Endothelial cell of umbilical vein (primary cell): ENCODE data around the gene SEC16B. TPM values are rescaled to one million over a fixed set of nuclear protein-coding genes. Genes with fewer than 3 reads are reported as not detected.

ENCODE experiments used
- BruUV-seq: library from RNA; stranded (reverse); fragments of 400-500 nt; replicated peaks from 2 replicates; lab custom pipeline; 2021; lab: Mats Ljungman, UMichigan
- CTCF ChIA-PET: fragments of 300-600, 350-600 bp; sonication (Branson Sonifier 250); formaldehyde crosslinking; loops from one replicate; lab custom pipeline; 2021; ENCODE audit warnings: antibody characterized with exemption, inconsistent platforms; lab: Charles Lee
- POLR2A ChIA-PET: fragments of 300-600, 350-600 bp; sonication (Branson Sonifier 250); formaldehyde crosslinking; loops from one replicate; lab custom pipeline; 2021; ENCODE audit warnings: antibody characterized with exemption, inconsistent platforms; lab: Charles Lee
- DNase-seq: peaks from one replicate; pipeline ENCODE4 v3.0.0-alpha.2; 2011; ENCODE audit warnings: low read depth, low spot score
- FAIRE-seq: peaks from 2 replicates; lab custom pipeline; 2011; peaks lifted over from hg19 to GRCh38; lab: Jason Lieb, UNC
- H2AFZ ChIP-seq: 2 replicates; pipeline ENCODE4 v1.6.0; 2012; ENCODE audit warnings: low read depth, low read length, control low read depth, inconsistent platforms
- H3K27ac ChIP-seq: 2 replicates; pipeline ENCODE4 v1.5.1; 2011; ENCODE audit warnings: low read depth, mild to moderate bottlenecking, control low read depth, low read length, moderate library complexity; ENCODE audit not compliant: insufficient read depth
- H3K27me3 ChIP-seq, 2 experiments: 2 replicates each; pipeline versions ENCODE4 v1.6.0 to v1.6.1; 2011; ENCODE audit warnings: low read length in 2 of 2, mixed read lengths in 1 of 2; ENCODE audit not compliant: control insufficient read depth in 2 of 2, insufficient read depth in 2 of 2
- H3K36me3 ChIP-seq, 2 experiments: 2 replicates in 1 of 2; 3 replicates in 1 of 2; pipeline ENCODE4 v1.5.1; 2011; ENCODE audit warnings: low read length in 2 of 2, mild to moderate bottlenecking in 1 of 2, moderate library complexity in 1 of 2; ENCODE audit not compliant: control insufficient read depth in 2 of 2, insufficient read depth in 2 of 2; ENCODE audit errors: extremely low read depth in 1 of 2
- H3K4me1 ChIP-seq: 3 replicates; pipeline ENCODE4 v1.5.1; 2011; ENCODE audit warnings: mild to moderate bottlenecking, low read length; ENCODE audit not compliant: control insufficient read depth, insufficient read depth; ENCODE audit errors: extremely low read depth
- H3K4me2 ChIP-seq: 2 replicates; pipeline ENCODE4 v1.6.1; 2011; ENCODE audit warnings: low read length, control low read depth, mixed read lengths; ENCODE audit not compliant: insufficient read depth
- H3K4me3 ChIP-seq, 3 experiments: fragments of 200-600 bp in 1 of 3; sonication (generic), shearing (Covaris generic) in 1 of 3; replicated peaks in 1 of 3; 2 replicates each; pipeline ENCODE4 v1.5.1; 2011 to 2016; ENCODE audit warnings: control low read depth in 3 of 3, low read length in 3 of 3, mild to moderate bottlenecking in 2 of 3, inconsistent platforms in 1 of 3, low read depth in 1 of 3, moderate library complexity in 1 of 3; ENCODE audit not compliant: insufficient read depth in 1 of 3
- H3K79me2 ChIP-seq: 2 replicates; pipeline ENCODE4 v1.6.0; 2012; ENCODE audit warnings: low read length, inconsistent platforms; ENCODE audit not compliant: control insufficient read depth, insufficient read depth
- H3K9ac ChIP-seq: replicated peaks from 2 replicates; pipeline ENCODE3; 2011; ENCODE audit warnings: low read length, control low read depth; ENCODE audit not compliant: insufficient read depth; ENCODE audit errors: extremely low read depth
- H3K9me1 ChIP-seq: replicated peaks from 3 replicates; pipeline ENCODE4 v1.6.0; 2011; ENCODE audit warnings: mild to moderate bottlenecking, low read length; ENCODE audit not compliant: control insufficient read depth, insufficient read depth; ENCODE audit errors: extremely low read depth
- H3K9me3 ChIP-seq: replicated peaks from 2 replicates; pipeline ENCODE4 v1.5.1; 2012; ENCODE audit warnings: low read length, inconsistent platforms; ENCODE audit not compliant: control insufficient read depth, insufficient read depth
- H4K20me1 ChIP-seq: replicated peaks from 2 replicates; pipeline ENCODE3; 2011; ENCODE audit warnings: mild to moderate bottlenecking, low read length; ENCODE audit not compliant: control insufficient read depth, insufficient read depth; ENCODE audit errors: extremely low read depth
- EZH2 ChIP-seq: IDR thresholded peaks from 2 replicates; pipeline ENCODE4 v1.6.1; 2012; ENCODE audit warnings: borderline replicate concordance, low read depth, mild to moderate bottlenecking, moderate library complexity, low read length, inconsistent platforms; ENCODE audit not compliant: severe bottlenecking
- FOS ChIP-seq: IDR thresholded peaks from 2 replicates; pipeline ENCODE4 v1.6.1; 2011; ENCODE audit warnings: mild to moderate bottlenecking, low read length, moderate library complexity, borderline replicate concordance; ENCODE audit not compliant: insufficient read depth
- GATA2 ChIP-seq: IDR thresholded peaks from 2 replicates; pipeline ENCODE4 v1.7.0; 2011; ENCODE audit warnings: low read depth, mild to moderate bottlenecking, moderate library complexity, mixed read lengths, low read length; ENCODE audit not compliant: insufficient read length, insufficient read depth
- JUN ChIP-seq: IDR thresholded peaks from 2 replicates; pipeline ENCODE4 v1.6.1; 2011; ENCODE audit warnings: borderline replicate concordance, low read depth; ENCODE audit not compliant: insufficient read length, insufficient read depth
- MYC ChIP-seq: IDR thresholded peaks from one replicate; pipeline ENCODE4 v1.6.1; 2011; ENCODE audit warnings: mild to moderate bottlenecking, low read depth, low read length
- POLR2A ChIP-seq: IDR thresholded peaks from 2 replicates; pipeline ENCODE4 v1.6.1; 2012; ENCODE audit warnings: low read depth, mild to moderate bottlenecking, control low read depth, low read length
- POLR2AphosphoS5 ChIP-seq: IDR thresholded peaks from 2 replicates; pipeline ENCODE4 v1.6.1; 2012; ENCODE audit warnings: low read depth, mild to moderate bottlenecking, control low read depth, low read length, moderate library complexity; ENCODE audit not compliant: insufficient read depth
- dilution Hi-C: fragments of 300-500 bp; cut with MboI; formaldehyde crosslinking; loops from one replicate; pipeline ENCODE4 v1.15.0; 2019; ENCODE audit warnings: low sequenced_read_pairs; ENCODE audit not compliant: extremely low pct_ligation_motif_present
- intact Hi-C: fragments of 100-400 bp; cut with micrococcal nuclease; formaldehyde crosslinking; loops from one replicate; pipeline ENCODE4 v1.10.0; 2022
- polyA plus RNA-seq, 4 experiments: library from polyadenylated mRNA; depleted of rRNA in 3 of 4; stranded (reverse) in 3 of 4; unstranded in 1 of 4; fragments of >200 nt; gene quantifications; 2 replicates each; pipeline versions ENCODE4 v1.2.1 to v1.2.3, GENCODE V29; 2011 to 2012; ENCODE audit warnings: missing spikeins in 1 of 4
- total RNA-seq: library from RNA; stranded (reverse); gene quantifications from 2 replicates; pipeline ENCODE4 v1.2.3, GENCODE V29; 2021
- TF ChIP-seq, protein P1 (sequence below): IDR thresholded peaks from 2 replicates; pipeline ENCODE4 v1.6.1; 2011; ENCODE audit not compliant: insufficient read depth, insufficient read length
- TF ChIP-seq, protein P2 (sequence below), 2 donors: IDR thresholded peaks; 1 replicate in 1 of 2; 2 replicates in 1 of 2; pipeline ENCODE4 v1.5.1; 2011; ENCODE audit warnings: low read length in 2 of 2, mild to moderate bottlenecking in 2 of 2, moderate library complexity in 2 of 2, control low read depth in 1 of 2, inconsistent platforms in 1 of 2, low read depth in 1 of 2; ENCODE audit not compliant: insufficient read depth in 1 of 2; ENCODE audit errors: extremely low read depth in 1 of 2

SEC16B gene
- total and polyA plus RNA-seq, 2 donors (not counting 3 experiments of a cell fraction or from before 2014, with no cell fraction given), result 0.44 to 0.58 TPM

GRCh38 chr1:177960939-177961622 lies 8.8 kb downstream of the SEC16B start:
- H3K9me3 ChIP-seq, result no peaks in the 10 kb centered on the region
- no peak overlapping the region for H2AFZ ChIP-seq
- no peak for TF ChIP-seq POLR2A
- TF ChIP-seq, protein P1, sequence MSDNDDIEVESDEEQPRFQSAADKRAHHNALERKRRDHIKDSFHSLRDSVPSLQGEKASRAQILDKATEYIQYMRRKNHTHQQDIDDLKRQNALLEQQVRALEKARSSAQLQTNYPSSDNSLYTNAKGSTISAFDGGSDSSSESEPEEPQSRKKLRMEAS, result no peak
- no peak for TF ChIP-seq JUN
- TF ChIP-seq MYC, result no peak
- TF ChIP-seq POLR2AphosphoS5, result no peak
- TF ChIP-seq GATA2, result no peak
- no peak for TF ChIP-seq EZH2
- no peak for TF ChIP-seq FOS
- TF ChIP-seq, protein P2, sequence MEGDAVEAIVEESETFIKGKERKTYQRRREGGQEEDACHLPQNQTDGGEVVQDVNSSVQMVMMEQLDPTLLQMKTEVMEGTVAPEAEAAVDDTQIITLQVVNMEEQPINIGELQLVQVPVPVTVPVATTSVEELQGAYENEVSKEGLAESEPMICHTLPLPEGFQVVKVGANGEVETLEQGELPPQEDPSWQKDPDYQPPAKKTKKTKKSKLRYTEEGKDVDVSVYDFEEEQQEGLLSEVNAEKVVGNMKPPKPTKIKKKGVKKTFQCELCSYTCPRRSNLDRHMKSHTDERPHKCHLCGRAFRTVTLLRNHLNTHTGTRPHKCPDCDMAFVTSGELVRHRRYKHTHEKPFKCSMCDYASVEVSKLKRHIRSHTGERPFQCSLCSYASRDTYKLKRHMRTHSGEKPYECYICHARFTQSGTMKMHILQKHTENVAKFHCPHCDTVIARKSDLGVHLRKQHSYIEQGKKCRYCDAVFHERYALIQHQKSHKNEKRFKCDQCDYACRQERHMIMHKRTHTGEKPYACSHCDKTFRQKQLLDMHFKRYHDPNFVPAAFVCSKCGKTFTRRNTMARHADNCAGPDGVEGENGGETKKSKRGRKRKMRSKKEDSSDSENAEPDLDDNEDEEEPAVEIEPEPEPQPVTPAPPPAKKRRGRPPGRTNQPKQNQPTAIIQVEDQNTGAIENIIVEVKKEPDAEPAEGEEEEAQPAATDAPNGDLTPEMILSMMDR (IDR thresholded peaks at IDR 0.05; ENCODE audit: extremely low read depth in 1 of 2, insufficient read depth in 1 of 2, low read depth in 1 of 2, low read length in 2 of 2), result no peak
- no peak overlapping the region for H3K4me3 ChIP-seq
- H3K9ac ChIP-seq, result no peak overlapping the region
- ChIA-PET POLR2A (no interaction called here), CTCF (interaction anchor here (0.9 to 2.6 kb wide), 6 partner anchors 9 to 339 kb away, joined by 3 to 11 read pairs (median 4); no protein-coding TSS in a partner anchor)
- H4K20me1 ChIP-seq, result no peaks in the 10 kb centered on the region
- no peak overlapping the region for H3K27ac ChIP-seq
- H3K27me3 ChIP-seq, result no peaks in the 10 kb centered on the region
- no peak overlapping the region for H3K4me2 ChIP-seq
- dilution Hi-C loops (no loop called here), intact Hi-C loops (no loop called here)
- H3K4me1 ChIP-seq, result no peaks in the 10 kb centered on the region
- BruUV-seq, result no TSS peak
- DNase-seq (no peak), FAIRE-seq (no peak)
- no peaks in the 10 kb centered on the region for H3K79me2 ChIP-seq
- H3K36me3 ChIP-seq, result no peaks in the 10 kb centered on the region
- H3K9me1 ChIP-seq, result no peaks in the 10 kb centered on the region
